ENCODE measurements around the gene ADCY6. TPM values are rescaled to one million over a fixed set of nuclear protein-coding genes. Genes with fewer than 3 reads are reported as not detected.

The ADCY6 gene
- polyA plus RNA-seq, 1 donor (not counting 4 experiments of a cell fraction or from before 2014, with no cell fraction given), result 13.2 TPM

DNA sequence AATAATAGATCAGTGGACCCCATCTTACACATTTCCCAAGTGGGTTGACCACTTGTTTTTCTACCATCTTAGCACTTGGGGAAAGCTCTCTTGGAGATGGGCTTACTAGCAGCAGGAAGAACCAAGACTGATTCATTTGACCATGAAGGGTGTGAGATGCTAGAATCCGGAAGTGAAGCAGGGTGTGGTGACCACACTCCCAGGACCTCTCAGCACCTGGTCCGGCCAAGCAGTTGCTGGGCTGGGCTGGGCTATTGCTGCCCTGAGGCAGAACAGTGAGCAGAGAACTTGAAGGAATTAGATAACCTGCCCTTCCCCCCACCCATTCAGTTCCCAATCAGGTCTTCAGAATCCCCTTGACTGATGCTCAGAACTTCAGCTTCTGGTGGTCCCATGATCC lies 24.4 kb downstream of the ADCY6 start:
- H3K9ac ChIP-seq (ENCODE audit: control insufficient read depth, extremely low read depth, insufficient read depth, low read length), result no peak overlapping the region
- H3K9me1 ChIP-seq (ENCODE audit: control insufficient read depth, extremely low read depth, insufficient read depth, low read length), result no peaks in the 10 kb centered on the region
- no peaks in the 10 kb centered on the region for H3K4me1 ChIP-seq (ENCODE audit: control insufficient read depth, extremely low read depth, insufficient read depth, low read length)
- H4K20me1 ChIP-seq (ENCODE audit: control insufficient read depth, extremely low read depth, insufficient read depth, low read length), result no peaks in the 10 kb centered on the region
- no peak overlapping the region for H3K4me3 ChIP-seq (ENCODE audit: control insufficient read depth in 2 of 3, extremely low read depth in 1 of 3, insufficient read depth in 2 of 3, low read depth in 1 of 3, low read length in 3 of 3)
- H3K79me2 ChIP-seq (ENCODE audit: control insufficient read depth, insufficient read depth, low read length), result no peaks in the 10 kb centered on the region
- FAIRE-seq, result peak; percentile 48
- no peak for TF ChIP-seq EZH2 (IDR thresholded peaks at IDR 0.05; ENCODE audit: low read length)
- TF ChIP-seq, protein P1, sequence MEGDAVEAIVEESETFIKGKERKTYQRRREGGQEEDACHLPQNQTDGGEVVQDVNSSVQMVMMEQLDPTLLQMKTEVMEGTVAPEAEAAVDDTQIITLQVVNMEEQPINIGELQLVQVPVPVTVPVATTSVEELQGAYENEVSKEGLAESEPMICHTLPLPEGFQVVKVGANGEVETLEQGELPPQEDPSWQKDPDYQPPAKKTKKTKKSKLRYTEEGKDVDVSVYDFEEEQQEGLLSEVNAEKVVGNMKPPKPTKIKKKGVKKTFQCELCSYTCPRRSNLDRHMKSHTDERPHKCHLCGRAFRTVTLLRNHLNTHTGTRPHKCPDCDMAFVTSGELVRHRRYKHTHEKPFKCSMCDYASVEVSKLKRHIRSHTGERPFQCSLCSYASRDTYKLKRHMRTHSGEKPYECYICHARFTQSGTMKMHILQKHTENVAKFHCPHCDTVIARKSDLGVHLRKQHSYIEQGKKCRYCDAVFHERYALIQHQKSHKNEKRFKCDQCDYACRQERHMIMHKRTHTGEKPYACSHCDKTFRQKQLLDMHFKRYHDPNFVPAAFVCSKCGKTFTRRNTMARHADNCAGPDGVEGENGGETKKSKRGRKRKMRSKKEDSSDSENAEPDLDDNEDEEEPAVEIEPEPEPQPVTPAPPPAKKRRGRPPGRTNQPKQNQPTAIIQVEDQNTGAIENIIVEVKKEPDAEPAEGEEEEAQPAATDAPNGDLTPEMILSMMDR (optimal IDR thresholded peaks at IDR 0.05 in 1 of 3, IDR thresholded peaks at IDR 0.05 in 1 of 3, conservative IDR thresholded peaks at IDR 0.05 in 1 of 3; ENCODE audit: extremely low read depth in 1 of 3, insufficient read depth in 2 of 3, low read length in 3 of 3), result no peak
- no peak overlapping the region for H3K4me2 ChIP-seq (ENCODE audit: control insufficient read depth, extremely low read depth, insufficient read depth, low read depth, low read length)
- no peak for DNase-seq (ENCODE audit: low read depth, low spot score)
- H3K27ac ChIP-seq (ENCODE audit: control insufficient read depth, insufficient read depth, low read length), result no peak overlapping the region
- no peak overlapping the region for H2AFZ ChIP-seq (ENCODE audit: control insufficient read depth, low read length)
- dilution Hi-C loops (cut with MboI; ENCODE audit: extremely low pct_ligation_motif_present, low sequenced_read_pairs), result no loop called here
- peaks cover 0 to 17% of the 10 kb centered on the region in 2 experiments for H3K36me3 ChIP-seq (ENCODE audit: control insufficient read depth in 2 of 2, extremely low read depth in 1 of 2, insufficient read depth in 2 of 2, low read length in 2 of 2)
- no peaks in the 10 kb centered on the region for H3K9me3 ChIP-seq (ENCODE audit: control insufficient read depth, low read depth, low read length)
- no peaks in the 10 kb centered on the region for H3K27me3 ChIP-seq (ENCODE audit: control insufficient read depth, extremely low read depth, insufficient read depth, low read length)

DNA sequence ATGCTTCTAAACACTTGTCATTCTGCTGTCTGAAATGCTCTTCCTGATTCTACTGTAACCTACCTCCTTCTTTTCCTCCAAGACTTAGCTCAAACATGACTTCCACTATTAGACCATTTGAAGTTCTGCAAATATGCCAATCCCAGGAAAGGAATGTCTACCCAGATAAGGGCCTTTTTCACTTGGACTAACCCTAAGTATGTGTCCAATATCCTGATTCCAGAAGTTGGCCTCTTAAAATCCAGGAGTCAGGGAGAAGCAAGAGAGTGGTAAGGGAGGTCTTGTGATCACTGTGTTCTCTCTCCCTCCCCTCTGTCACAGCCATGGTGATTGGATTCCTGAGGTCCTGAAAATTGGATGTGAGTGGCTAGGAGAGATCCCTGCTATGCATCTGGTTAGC lies 30.2 kb downstream of the ADCY6 start:
- no peaks in the 10 kb centered on the region for H3K4me1 ChIP-seq (ENCODE audit: control insufficient read depth, extremely low read depth, insufficient read depth, low read length)
- no peak overlapping the region for H3K9ac ChIP-seq (ENCODE audit: control insufficient read depth, extremely low read depth, insufficient read depth, low read length)
- no peak for TF ChIP-seq EZH2 (IDR thresholded peaks at IDR 0.05; ENCODE audit: low read length)
- TF ChIP-seq, protein P1 (optimal IDR thresholded peaks at IDR 0.05 in 1 of 3, IDR thresholded peaks at IDR 0.05 in 1 of 3, conservative IDR thresholded peaks at IDR 0.05 in 1 of 3; ENCODE audit: extremely low read depth in 1 of 3, insufficient read depth in 2 of 3, low read length in 3 of 3), result no peak
- H3K27me3 ChIP-seq (ENCODE audit: control insufficient read depth, extremely low read depth, insufficient read depth, low read length), result no peaks in the 10 kb centered on the region
- no peak overlapping the region for H2AFZ ChIP-seq (ENCODE audit: control insufficient read depth, low read length)
- no peak overlapping the region for H3K4me2 ChIP-seq (ENCODE audit: control insufficient read depth, extremely low read depth, insufficient read depth, low read depth, low read length)
- H3K9me3 ChIP-seq (ENCODE audit: control insufficient read depth, low read depth, low read length), result no peaks in the 10 kb centered on the region
- H4K20me1 ChIP-seq (ENCODE audit: control insufficient read depth, extremely low read depth, insufficient read depth, low read length), result no peaks in the 10 kb centered on the region
- DNase-seq (ENCODE audit: low read depth, low spot score), result no peak
- H3K36me3 ChIP-seq (ENCODE audit: control insufficient read depth in 2 of 2, extremely low read depth in 1 of 2, insufficient read depth in 2 of 2, low read length in 2 of 2), result no peaks in the 10 kb centered on the region
- no peak for FAIRE-seq
- H3K4me3 ChIP-seq (ENCODE audit: control insufficient read depth in 2 of 3, extremely low read depth in 1 of 3, insufficient read depth in 2 of 3, low read depth in 1 of 3, low read length in 3 of 3), result no peak overlapping the region
- no peaks in the 10 kb centered on the region for H3K79me2 ChIP-seq (ENCODE audit: control insufficient read depth, insufficient read depth, low read length)
- no peaks in the 10 kb centered on the region for H3K9me1 ChIP-seq (ENCODE audit: control insufficient read depth, extremely low read depth, insufficient read depth, low read length)
- no peak overlapping the region for H3K27ac ChIP-seq (ENCODE audit: control insufficient read depth, insufficient read depth, low read length)
- dilution Hi-C loops (cut with MboI; ENCODE audit: extremely low pct_ligation_motif_present, low sequenced_read_pairs), result no loop called here

Measured in keratinocyte (primary cell).